GM06990 (cell line): ENCODE results near the gene CACNA1D.

ENCODE experiments used
- DNase-seq: peaks from one replicate; pipeline ENCODE4 v3.0.0-alpha.2; 2011; ENCODE audit not compliant: insufficient read length; ENCODE audit errors: extremely low read depth
- H3K27me3 ChIP-seq: replicated peaks from 2 replicates; pipeline ENCODE4 v1.6.0; 2011; ENCODE audit warnings: low read length; ENCODE audit not compliant: control insufficient read depth, insufficient read depth
- H3K36me3 ChIP-seq: 2 replicates; pipeline ENCODE4 v1.5.1; 2011; ENCODE audit warnings: low read length; ENCODE audit not compliant: control insufficient read depth, insufficient read depth
- H3K4me3 ChIP-seq: replicated peaks from 2 replicates; pipeline ENCODE4 v1.5.1; 2011; ENCODE audit warnings: low read depth, mild to moderate bottlenecking, control low read depth, low read length
- TF ChIP-seq, protein P1 (sequence below): IDR thresholded peaks from 2 replicates; pipeline ENCODE4 v1.5.1; 2011; ENCODE audit warnings: low read length, control low read depth, mild to moderate bottlenecking, inconsistent platforms; ENCODE audit not compliant: insufficient read depth, poor library complexity, severe bottlenecking

Gene CACNA1D

DNA sequence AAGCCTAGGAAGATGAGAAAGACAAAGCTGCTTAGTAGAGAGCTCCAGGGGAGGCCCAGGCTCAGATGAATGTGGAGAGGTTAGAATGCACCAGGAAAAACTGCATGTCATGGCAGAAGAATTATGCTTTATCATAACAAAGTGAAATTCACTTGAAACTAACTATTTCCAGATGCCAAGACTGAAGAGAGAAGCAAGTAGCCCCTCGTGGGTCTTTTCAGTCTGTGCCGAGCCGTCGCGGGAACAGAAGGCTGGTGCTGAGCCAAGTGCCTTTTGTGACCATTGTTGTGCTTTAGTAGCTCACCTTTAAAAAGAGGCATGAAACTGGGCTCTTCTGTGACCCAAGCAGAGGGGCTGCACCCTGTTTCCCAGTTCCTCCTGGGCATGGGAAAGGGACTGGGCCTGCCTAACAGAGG, 278.6 kb downstream of the CACNA1D start:
- no peak for DNase-seq
- no peaks in the 10 kb centered on the region for H3K27me3 ChIP-seq
- TF ChIP-seq, protein P1, sequence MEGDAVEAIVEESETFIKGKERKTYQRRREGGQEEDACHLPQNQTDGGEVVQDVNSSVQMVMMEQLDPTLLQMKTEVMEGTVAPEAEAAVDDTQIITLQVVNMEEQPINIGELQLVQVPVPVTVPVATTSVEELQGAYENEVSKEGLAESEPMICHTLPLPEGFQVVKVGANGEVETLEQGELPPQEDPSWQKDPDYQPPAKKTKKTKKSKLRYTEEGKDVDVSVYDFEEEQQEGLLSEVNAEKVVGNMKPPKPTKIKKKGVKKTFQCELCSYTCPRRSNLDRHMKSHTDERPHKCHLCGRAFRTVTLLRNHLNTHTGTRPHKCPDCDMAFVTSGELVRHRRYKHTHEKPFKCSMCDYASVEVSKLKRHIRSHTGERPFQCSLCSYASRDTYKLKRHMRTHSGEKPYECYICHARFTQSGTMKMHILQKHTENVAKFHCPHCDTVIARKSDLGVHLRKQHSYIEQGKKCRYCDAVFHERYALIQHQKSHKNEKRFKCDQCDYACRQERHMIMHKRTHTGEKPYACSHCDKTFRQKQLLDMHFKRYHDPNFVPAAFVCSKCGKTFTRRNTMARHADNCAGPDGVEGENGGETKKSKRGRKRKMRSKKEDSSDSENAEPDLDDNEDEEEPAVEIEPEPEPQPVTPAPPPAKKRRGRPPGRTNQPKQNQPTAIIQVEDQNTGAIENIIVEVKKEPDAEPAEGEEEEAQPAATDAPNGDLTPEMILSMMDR = no peak
- H3K36me3 ChIP-seq = no peaks in the 10 kb centered on the region
- no peak overlapping the region for H3K4me3 ChIP-seq

DNA sequence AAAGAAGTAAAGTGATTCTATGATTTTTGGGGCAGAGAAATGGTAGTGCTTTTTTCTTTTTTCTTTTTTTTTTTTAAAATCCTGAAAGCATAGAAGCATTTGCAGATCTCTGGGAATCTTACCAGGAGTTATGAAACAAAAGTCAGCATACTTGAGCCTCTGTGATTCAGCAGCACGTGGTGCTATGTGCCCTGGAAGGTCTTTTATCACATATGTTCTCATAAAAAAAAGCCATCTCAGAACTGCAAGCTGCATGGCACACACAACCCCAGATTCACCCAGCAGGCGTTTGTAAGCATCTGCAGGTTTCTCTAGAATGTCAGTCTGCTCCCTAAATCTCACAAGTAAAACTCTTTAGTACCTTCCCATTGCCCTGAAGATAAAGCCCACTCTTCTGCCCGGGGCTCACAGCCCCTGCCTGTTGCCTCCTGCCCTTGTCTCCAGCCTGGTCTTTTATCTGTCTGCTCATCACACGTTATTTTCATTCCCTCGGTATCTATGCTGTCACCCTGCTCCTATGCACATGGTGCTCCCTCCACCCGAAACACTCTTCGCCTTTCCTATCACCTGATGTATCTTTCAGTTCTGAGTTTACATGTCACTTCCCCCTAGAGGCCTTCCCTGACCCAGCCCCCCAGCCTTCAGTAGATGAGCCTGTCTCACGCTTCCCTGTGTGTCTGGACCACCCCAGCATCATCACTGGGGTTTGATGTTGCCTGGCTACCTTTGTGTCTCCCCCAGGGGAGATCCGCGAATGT, 279.4 kb downstream of the CACNA1D start:
- H3K4me3 ChIP-seq = 0 out of 2 replicates have a peak overlapping the region, but pooled peaks have one; percentile 5
- DNase-seq = peak; percentile 73
- TF ChIP-seq, protein P1 = no peak
- no peaks in the 10 kb centered on the region for H3K27me3 ChIP-seq
- H3K36me3 ChIP-seq = no peaks in the 10 kb centered on the region

DNA sequence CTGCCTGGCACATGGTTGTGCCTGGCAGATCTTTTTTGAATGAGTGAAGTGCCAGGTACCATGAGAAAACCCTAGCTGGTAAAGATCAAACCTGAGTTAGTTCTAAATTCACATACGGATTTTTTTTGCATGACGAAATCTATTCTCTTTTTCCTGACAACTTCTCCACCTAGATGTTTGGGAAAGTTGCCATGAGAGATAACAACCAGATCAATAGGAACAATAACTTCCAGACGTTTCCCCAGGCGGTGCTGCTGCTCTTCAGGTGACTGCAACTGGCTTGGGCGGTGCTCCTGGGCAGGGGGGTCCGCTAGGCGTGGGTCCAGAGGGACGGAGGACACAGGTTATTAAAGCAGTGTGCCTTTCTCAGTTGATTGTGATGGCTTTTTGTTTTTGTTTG, 280.0 kb downstream of the CACNA1D start:
- TF ChIP-seq, protein P1 = no peak
- DNase-seq = no peak
- H3K4me3 ChIP-seq = 0 out of 2 replicates have a peak overlapping the region, but pooled peaks have one; percentile 5
- H3K27me3 ChIP-seq = no peaks in the 10 kb centered on the region
- no peaks in the 10 kb centered on the region for H3K36me3 ChIP-seq

DNA sequence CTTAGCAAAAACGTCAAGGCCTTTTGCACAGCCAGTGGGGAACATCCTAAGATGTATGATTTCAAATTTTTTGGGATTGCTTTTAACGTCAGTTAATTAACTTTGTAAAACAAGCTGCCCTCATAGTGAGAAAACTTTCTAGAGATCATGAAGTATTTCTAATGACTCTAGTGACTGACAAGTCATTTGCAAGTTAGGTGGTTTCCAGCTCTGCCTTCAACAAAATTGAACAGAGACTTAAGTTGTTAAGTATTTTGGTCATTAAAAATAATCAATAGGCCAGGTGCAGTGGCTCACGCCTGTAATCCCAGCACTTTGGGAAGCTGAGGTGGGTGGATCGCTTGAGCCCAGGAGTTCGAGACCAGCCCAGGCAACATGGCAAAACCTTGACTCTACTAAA, 280.6 kb downstream of the CACNA1D start:
- DNase-seq = peak; percentile 43
- no peaks in the 10 kb centered on the region for H3K36me3 ChIP-seq
- no peak overlapping the region for H3K4me3 ChIP-seq
- TF ChIP-seq, protein P1 = no peak
- H3K27me3 ChIP-seq = no peaks in the 10 kb centered on the region

DNA sequence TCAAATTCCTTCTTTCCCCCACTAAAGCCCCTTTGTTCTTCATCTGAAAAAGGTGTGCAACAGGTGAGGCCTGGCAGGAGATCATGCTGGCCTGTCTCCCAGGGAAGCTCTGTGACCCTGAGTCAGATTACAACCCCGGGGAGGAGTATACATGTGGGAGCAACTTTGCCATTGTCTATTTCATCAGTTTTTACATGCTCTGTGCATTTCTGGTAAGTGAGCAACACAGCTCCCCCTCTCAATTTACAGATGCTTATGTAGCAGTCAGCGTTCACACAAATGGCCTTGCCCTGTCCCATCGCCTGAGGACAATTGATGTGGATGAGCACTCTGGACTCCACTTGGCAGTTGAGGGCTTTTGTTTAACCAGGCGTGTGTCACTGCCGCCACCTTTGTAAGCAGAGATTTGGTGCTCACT, 281.4 kb downstream of the CACNA1D start:
- DNase-seq = no peak
- Histone ChIP-seq H3K36me3 (no peaks in the 10 kb centered on the region), H3K4me3 (no peak overlapping the region), H3K27me3 (no peaks in the 10 kb centered on the region)
- TF ChIP-seq, protein P1 = no peak
